ENCODE measurements around the gene TASL. TPM values are rescaled to one million over a fixed set of nuclear protein-coding genes. Genes with fewer than 3 reads are reported as not detected.
A peak's percentile ranks its signal among the peaks of the same experiment; 100 is the strongest.
"Not testable (repeated sequence)": the region's sequence is repeated elsewhere in the genome, so short reads cannot be mapped to it uniquely, and the experiment has no call there.

The TASL gene
- total RNA-seq, 1 experiment from 2014 or later, result not detected

- no peaks in the 10 kb centered on the region for H3K9me2 ChIP-seq (ENCODE audit: insufficient read depth)
- no peaks in the 10 kb centered on the region for H3K4me1 ChIP-seq (replicated peaks; ENCODE audit: insufficient read depth)
- H3K79me2 ChIP-seq (ENCODE audit: low read depth), result no peaks in the 10 kb centered on the region
- H3K9me3 ChIP-seq (ENCODE audit: insufficient read depth, low read depth), result no peaks in the 10 kb centered on the region
- H3K27ac ChIP-seq, result no peak overlapping the region
- no peaks in the 10 kb centered on the region for H3K36me3 ChIP-seq (ENCODE audit: low read depth)
- no TSS peak for BruUV-seq (replicated peaks)
- H3F3A ChIP-seq (ENCODE audit: insufficient read depth, low read depth), result no peaks in the 10 kb centered on the region
- H3K4me3 ChIP-seq, result no peak overlapping the region
- POLR2A ChIA-PET (ENCODE audit: unreplicated experiment), result no interaction called here
- TF ChIP-seq CTCF (conservative IDR thresholded peaks at IDR 0.05) (peak; percentile 71), EZH2 (IDR thresholded peaks at IDR 0.05; ENCODE audit: low read depth) (no peak)
- no peak for DNase-seq
- H4K20me1 ChIP-seq (ENCODE audit: insufficient read depth), result no peaks in the 10 kb centered on the region
- H3K4me2 ChIP-seq, result no peak overlapping the region
- CTCF ChIA-PET, result interaction anchor here (1.3 kb wide), 1 partner anchor 23 kb away, joined by 9 read pairs; no protein-coding TSS in a partner anchor
- H2AFZ ChIP-seq, result no peak overlapping the region
- H3K27me3 ChIP-seq (ENCODE audit: insufficient read depth, low read depth), result no peaks in the 10 kb centered on the region
- intact Hi-C loops (cut with micrococcal nuclease; ENCODE audit: unreplicated experiment), result loop anchor here (1.0 kb wide), 2 partner anchors 23 to 143 kb away; no protein-coding TSS in a partner anchor
Measured at GRCh38 chrX:30570505-30570904, 7.1 kb downstream of the TASL start.

GRCh38 chrX:30568136-30568535 is 9.4 kb downstream of the TASL start:
- H3K36me3 ChIP-seq (ENCODE audit: low read depth), result no peaks in the 10 kb centered on the region
- no peak overlapping the region for H3K4me3 ChIP-seq
- DNase-seq, result no peak
- H3K79me2 ChIP-seq (ENCODE audit: low read depth), result no peaks in the 10 kb centered on the region
- H3K9me3 ChIP-seq (ENCODE audit: insufficient read depth, low read depth), result no peaks in the 10 kb centered on the region
- intact Hi-C loops (cut with micrococcal nuclease; ENCODE audit: unreplicated experiment), result no loop called here
- ChIA-PET POLR2A (ENCODE audit: unreplicated experiment) (no interaction called here), CTCF (no interaction called here)
- TF ChIP-seq CTCF (conservative IDR thresholded peaks at IDR 0.05), result no peak
- TF ChIP-seq EZH2 (IDR thresholded peaks at IDR 0.05; ENCODE audit: low read depth), result no peak
- H3F3A ChIP-seq (ENCODE audit: insufficient read depth, low read depth), result no peaks in the 10 kb centered on the region
- no peak overlapping the region for H3K27ac ChIP-seq
- no peaks in the 10 kb centered on the region for H3K27me3 ChIP-seq (ENCODE audit: insufficient read depth, low read depth)
- BruUV-seq (replicated peaks), result no TSS peak
- H2AFZ ChIP-seq, result no peak overlapping the region
- no peak overlapping the region for H3K4me2 ChIP-seq
- H3K9me2 ChIP-seq (ENCODE audit: insufficient read depth), result no peaks in the 10 kb centered on the region
- no peaks in the 10 kb centered on the region for H3K4me1 ChIP-seq (replicated peaks; ENCODE audit: insufficient read depth)
- H4K20me1 ChIP-seq (ENCODE audit: insufficient read depth), result no peaks in the 10 kb centered on the region

- H3K27me3 ChIP-seq (ENCODE audit: insufficient read depth, low read depth); POLR2A ChIA-PET (ENCODE audit: unreplicated experiment); BruUV-seq (replicated peaks); H2AFZ ChIP-seq; H3F3A ChIP-seq (ENCODE audit: insufficient read depth, low read depth); H3K36me3 ChIP-seq (ENCODE audit: low read depth); CTCF ChIA-PET; DNase-seq; H3K4me3 ChIP-seq; H3K9me2 ChIP-seq (ENCODE audit: insufficient read depth); H3K4me2 ChIP-seq; H4K20me1 ChIP-seq (ENCODE audit: insufficient read depth); H3K4me1 ChIP-seq (replicated peaks; ENCODE audit: insufficient read depth); H3K27ac ChIP-seq; intact Hi-C loops (cut with micrococcal nuclease; ENCODE audit: unreplicated experiment); H3K79me2 ChIP-seq (ENCODE audit: low read depth); H3K9me3 ChIP-seq (ENCODE audit: insufficient read depth, low read depth): not testable (repeated sequence)
Measured at GRCh38 chrX:30563070-30563469, 14.5 kb downstream of the TASL start.

GRCh38 chrX:30561191-30561590 is 16.4 kb downstream of the TASL start:
- no peaks in the 10 kb centered on the region for H4K20me1 ChIP-seq (ENCODE audit: insufficient read depth)
- intact Hi-C loops (cut with micrococcal nuclease; ENCODE audit: unreplicated experiment), result no loop called here
- no peak for TF ChIP-seq EZH2 (IDR thresholded peaks at IDR 0.05; ENCODE audit: low read depth)
- TF ChIP-seq CTCF (conservative IDR thresholded peaks at IDR 0.05), result no peak
- no TSS peak for BruUV-seq (replicated peaks)
- no peaks in the 10 kb centered on the region for H3F3A ChIP-seq (ENCODE audit: insufficient read depth, low read depth)
- H2AFZ ChIP-seq, result no peak overlapping the region
- no peak for DNase-seq
- H3K79me2 ChIP-seq (ENCODE audit: low read depth), result no peaks in the 10 kb centered on the region
- ChIA-PET POLR2A (ENCODE audit: unreplicated experiment) (no interaction called here), CTCF (no interaction called here)
- H3K4me1 ChIP-seq (replicated peaks; ENCODE audit: insufficient read depth), result no peaks in the 10 kb centered on the region
- no peaks in the 10 kb centered on the region for H3K27me3 ChIP-seq (ENCODE audit: insufficient read depth, low read depth)
- no peaks in the 10 kb centered on the region for H3K9me3 ChIP-seq (ENCODE audit: insufficient read depth, low read depth)
- no peaks in the 10 kb centered on the region for H3K36me3 ChIP-seq (ENCODE audit: low read depth)
- no peak overlapping the region for H3K4me2 ChIP-seq
- no peak overlapping the region for H3K4me3 ChIP-seq
- no peaks in the 10 kb centered on the region for H3K9me2 ChIP-seq (ENCODE audit: insufficient read depth)
- no peak overlapping the region for H3K27ac ChIP-seq
